ENCODE measurements around the gene HBB.

HBB gene

DNA sequence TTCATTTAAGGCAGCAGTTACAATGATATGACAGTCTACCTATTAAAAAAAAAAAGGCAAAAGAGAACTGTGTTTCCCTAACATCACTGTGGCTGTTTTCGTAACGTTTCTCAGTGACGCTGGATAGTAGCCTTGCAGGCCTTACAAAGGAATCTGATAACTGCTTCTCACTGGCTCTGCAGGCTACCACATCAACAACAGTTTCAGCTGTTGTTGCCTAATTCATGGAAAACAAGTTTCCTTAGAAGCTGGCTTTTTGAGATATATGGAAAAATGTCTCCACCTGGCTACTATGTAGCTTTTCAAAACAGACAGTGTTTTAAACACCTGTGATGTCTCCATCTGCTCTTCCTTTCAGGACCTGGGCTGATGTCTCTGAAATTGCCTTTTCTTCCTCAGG, 30.1 kb downstream of the HBB start:
- TF ChIP-seq, protein P1, sequence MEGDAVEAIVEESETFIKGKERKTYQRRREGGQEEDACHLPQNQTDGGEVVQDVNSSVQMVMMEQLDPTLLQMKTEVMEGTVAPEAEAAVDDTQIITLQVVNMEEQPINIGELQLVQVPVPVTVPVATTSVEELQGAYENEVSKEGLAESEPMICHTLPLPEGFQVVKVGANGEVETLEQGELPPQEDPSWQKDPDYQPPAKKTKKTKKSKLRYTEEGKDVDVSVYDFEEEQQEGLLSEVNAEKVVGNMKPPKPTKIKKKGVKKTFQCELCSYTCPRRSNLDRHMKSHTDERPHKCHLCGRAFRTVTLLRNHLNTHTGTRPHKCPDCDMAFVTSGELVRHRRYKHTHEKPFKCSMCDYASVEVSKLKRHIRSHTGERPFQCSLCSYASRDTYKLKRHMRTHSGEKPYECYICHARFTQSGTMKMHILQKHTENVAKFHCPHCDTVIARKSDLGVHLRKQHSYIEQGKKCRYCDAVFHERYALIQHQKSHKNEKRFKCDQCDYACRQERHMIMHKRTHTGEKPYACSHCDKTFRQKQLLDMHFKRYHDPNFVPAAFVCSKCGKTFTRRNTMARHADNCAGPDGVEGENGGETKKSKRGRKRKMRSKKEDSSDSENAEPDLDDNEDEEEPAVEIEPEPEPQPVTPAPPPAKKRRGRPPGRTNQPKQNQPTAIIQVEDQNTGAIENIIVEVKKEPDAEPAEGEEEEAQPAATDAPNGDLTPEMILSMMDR (conservative IDR thresholded peaks at IDR 0.05) = no peak
- no peak for TF ChIP-seq ZFX (IDR thresholded peaks at IDR 0.05)
- H3K27ac ChIP-seq = no peak overlapping the region

DNA sequence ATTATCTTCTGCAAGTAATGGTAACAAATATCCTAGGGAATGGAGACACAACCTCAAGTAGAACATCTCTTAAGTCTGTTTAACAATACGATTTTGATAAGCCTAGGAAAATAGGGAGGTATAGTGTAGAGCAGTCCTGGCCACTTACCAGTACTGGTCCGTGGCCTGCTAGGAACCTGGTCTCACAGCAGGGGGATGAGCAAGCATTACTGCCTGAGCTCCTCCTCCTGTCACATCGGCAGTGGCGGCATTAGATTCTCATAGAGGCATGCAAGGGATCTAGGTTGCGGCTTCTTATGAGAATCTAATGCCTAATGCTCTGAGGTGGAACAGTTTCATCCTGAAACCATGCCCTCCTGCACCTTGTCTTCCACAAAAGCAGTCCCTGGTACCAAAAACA, 30.8 kb downstream of the HBB start:
- TF ChIP-seq, protein P1 (conservative IDR thresholded peaks at IDR 0.05) = no peak
- no peak for TF ChIP-seq ZFX (IDR thresholded peaks at IDR 0.05)
- H3K27ac ChIP-seq = no peak overlapping the region

DNA sequence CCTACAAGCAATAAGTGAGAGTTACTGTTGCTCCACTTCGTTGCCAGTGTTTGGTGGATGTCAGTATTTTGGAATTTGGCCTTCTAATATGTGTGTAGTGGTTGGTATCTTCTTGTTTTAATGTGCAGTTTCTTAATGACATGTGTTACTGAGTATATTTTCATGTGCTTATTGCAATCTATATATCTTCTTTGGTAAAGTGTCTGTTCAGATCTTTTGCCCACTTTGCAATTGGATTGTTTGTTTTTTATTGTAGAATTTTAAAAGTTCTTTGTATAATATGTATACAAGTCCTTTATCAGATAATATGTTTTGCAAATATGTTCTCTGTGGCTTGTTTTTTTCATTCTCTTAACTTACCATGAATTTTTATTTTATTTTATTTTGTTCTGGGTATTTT, 34.1 kb downstream of the HBB start:
- TF ChIP-seq, protein P1 (conservative IDR thresholded peaks at IDR 0.05) = no peak
- no peak for TF ChIP-seq ZFX (IDR thresholded peaks at IDR 0.05)
- H3K27ac ChIP-seq = no peak overlapping the region

DNA sequence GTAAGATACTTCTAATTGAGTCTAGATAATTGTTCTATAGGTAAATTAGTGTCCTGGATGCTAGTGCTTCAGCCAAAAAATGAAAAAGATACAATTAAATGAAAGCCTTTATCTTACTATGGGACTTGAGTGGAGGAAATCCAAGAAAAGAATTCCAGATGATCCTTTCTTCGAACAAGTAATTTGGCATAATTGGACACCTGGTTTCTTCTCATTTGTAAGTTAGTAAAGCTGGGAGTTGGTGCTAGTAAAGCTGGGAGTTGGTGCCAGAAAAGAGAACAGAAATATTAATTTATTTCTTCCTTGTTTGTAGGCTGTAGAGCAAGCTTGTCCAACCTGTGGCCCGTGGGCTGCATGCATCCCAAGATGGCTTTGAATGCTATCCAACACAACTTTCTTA, 38.7 kb downstream of the HBB start:
- TF ChIP-seq, protein P1 (conservative IDR thresholded peaks at IDR 0.05) = no peak
- TF ChIP-seq ZFX (IDR thresholded peaks at IDR 0.05) = no peak
- no peak overlapping the region for H3K27ac ChIP-seq

DNA sequence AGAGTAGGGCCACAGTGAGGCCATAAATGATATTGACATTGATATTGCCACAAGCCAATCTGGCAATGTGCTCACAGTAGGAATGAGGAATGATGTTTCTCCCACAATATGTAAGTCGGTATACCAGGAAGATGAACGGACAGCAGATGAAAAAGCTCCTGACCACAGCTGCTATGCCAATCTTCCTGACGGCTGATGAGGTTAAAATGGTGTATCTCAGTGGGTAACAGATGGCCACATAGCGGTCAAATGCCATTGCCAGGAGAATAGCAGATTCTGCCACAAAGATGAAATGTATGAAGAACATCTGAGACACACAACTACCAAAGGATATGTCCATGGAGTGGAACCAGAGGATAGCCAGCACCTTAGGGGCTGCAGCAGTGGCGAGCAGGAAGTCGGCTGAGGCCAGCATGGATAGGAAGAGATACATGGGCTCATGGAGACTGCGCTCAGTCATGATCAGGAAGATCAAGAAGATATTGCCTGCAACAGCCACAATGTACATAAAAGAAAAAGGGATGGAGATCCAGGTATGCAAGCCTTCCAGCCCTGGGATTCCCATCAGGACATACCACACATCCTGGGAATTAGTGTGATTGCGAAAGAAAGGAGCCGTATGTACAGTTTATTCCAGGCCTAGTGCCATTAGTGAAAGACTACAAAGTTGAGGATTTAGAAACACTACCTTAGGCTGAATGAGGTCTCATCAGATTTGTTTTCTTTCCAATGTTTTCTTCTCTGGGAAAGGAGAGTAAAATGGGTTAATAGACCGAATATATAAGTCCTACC, 48.6 kb downstream of the HBB start:
- no peak overlapping the region for H3K27ac ChIP-seq
- TF ChIP-seq, protein P1 (conservative IDR thresholded peaks at IDR 0.05) = no peak
- no peak for TF ChIP-seq ZFX (IDR thresholded peaks at IDR 0.05)

Measured in C4-2B (cell line).